HCT116 (cell line): Measurements from ENCODE around the gene DOK6. TPM values are rescaled to one million over a fixed set of nuclear protein-coding genes. Genes with fewer than 3 reads are reported as not detected.

ENCODE experiments used
- ATAC-seq: fragments of 200-7000 bp; cut with Tn5 transposase; 2 replicates; pipeline ENCODE4 v1.9.1; 2020; ENCODE audit warnings: mild to moderate bottlenecking, moderate library complexity
- BruUV-seq: library from RNA; stranded (reverse); fragments of 400-500 nt; replicated peaks from 2 replicates; lab custom pipeline; 2021; lab: Mats Ljungman, UMichigan
- CTCF ChIA-PET: fragments of 300-600 bp; sonication (Branson Sonifier 250); formaldehyde crosslinking; loops from one replicate; lab custom pipeline; 2021; ENCODE audit warnings: antibody characterized with exemption; lab: Charles Lee
- POLR2A ChIA-PET: fragments of 300-600, 350-600 bp; sonication (Branson Sonifier 250); formaldehyde crosslinking; loops from one replicate; lab custom pipeline; 2021; ENCODE audit warnings: antibody characterized with exemption; lab: Charles Lee
- RAD21 ChIA-PET, 2 experiments: fragments of 300-600 bp; sonication (Branson Sonifier 250); formaldehyde crosslinking; loops; one replicate each; lab custom pipeline; 2023; ENCODE audit warnings: low total read pairs in 2 of 2; ENCODE audit not compliant: uncharacterized antibody in 2 of 2, unreplicated experiment in 2 of 2, low non-redundant PET in 1 of 2; lab: Charles Lee
- DNase-seq: peaks from one replicate; pipeline ENCODE4 v3.0.0-alpha.2; 2010; ENCODE audit warnings: low read depth, low spot score
- H2AFZ ChIP-seq: fragments of 200-600 bp; shearing (Covaris generic), sonication (generic); 2 replicates; pipeline ENCODE4 v1.6.1; 2017; ENCODE audit warnings: low read depth, mixed run types, mixed read lengths, antibody characterized with exemption, low read length; ENCODE audit not compliant: poor library complexity, severe bottlenecking
- H3K27ac ChIP-seq: 2 replicates; pipeline ENCODE4 v1.5.1; 2012; ENCODE audit warnings: low read depth, low read length
- H3K27me3 ChIP-seq: fragments of 200-600 bp; sonication (generic); 2 replicates; pipeline ENCODE4 v1.6.1; 2016; ENCODE audit warnings: mixed run types, low read length, mixed read lengths; ENCODE audit not compliant: insufficient read depth
- H3K36me3 ChIP-seq, 2 experiments: fragments of 200-500 bp in 1 of 2; fragments of 200-600 bp in 1 of 2; sonication (Bioruptor generic) in 1 of 2; sonication (generic) in 1 of 2; 2 replicates each; pipeline versions ENCODE4 v1.5.1 to v1.6.1; 2014 to 2016; ENCODE audit warnings: low read length in 2 of 2, inconsistent platforms in 1 of 2, mixed read lengths in 1 of 2, mixed run types in 1 of 2; ENCODE audit not compliant: insufficient read depth in 2 of 2, control insufficient read depth in 1 of 2
- H3K4me1 ChIP-seq, 2 experiments: fragments of 200-600 bp in 1 of 2; sonication (generic) in 1 of 2; 2 replicates each; pipeline versions ENCODE4 v1.5.1 to v1.6.1; 2012 to 2017; ENCODE audit warnings: low read length in 2 of 2, inconsistent platforms in 1 of 2, mild to moderate bottlenecking in 1 of 2, mixed read lengths in 1 of 2, mixed run types in 1 of 2, moderate library complexity in 1 of 2; ENCODE audit not compliant: insufficient read depth in 2 of 2, control insufficient read depth in 1 of 2
- H3K4me2 ChIP-seq: fragments of 200-600 bp; sonication (generic); 2 replicates; pipeline ENCODE4 v1.6.1; 2017; ENCODE audit warnings: mixed run types, low read length, mixed read lengths
- H3K4me3 ChIP-seq, 2 experiments: fragments of 200-600 bp in 1 of 2; sonication (generic) in 1 of 2; replicated peaks in 1 of 2; 2 replicates each; pipeline ENCODE4 v1.5.1; 2011 to 2016; ENCODE audit warnings: low read length in 2 of 2, control low read depth in 1 of 2, low read depth in 1 of 2, mild to moderate bottlenecking in 1 of 2, mixed read lengths in 1 of 2, mixed run types in 1 of 2
- H3K79me2 ChIP-seq: fragments of 200-600 bp; sonication (generic); 2 replicates; pipeline ENCODE4 v1.6.1; 2017; ENCODE audit warnings: mild to moderate bottlenecking, mixed run types, low read length, moderate library complexity, mixed read lengths; ENCODE audit not compliant: insufficient read depth
- H3K9ac ChIP-seq: fragments of 200-600 bp; sonication (generic); 2 replicates; pipeline ENCODE4 v1.6.1; 2016; ENCODE audit warnings: low read length, mixed read lengths
- H3K9me2 ChIP-seq: fragments of 200-600 bp; sonication (generic), shearing (Covaris generic); 2 replicates; pipeline ENCODE4 v1.6.1; 2017; ENCODE audit warnings: mixed run types, mild to moderate bottlenecking, moderate library complexity; ENCODE audit not compliant: insufficient read depth
- H3K9me3 ChIP-seq, 2 experiments: fragments of 200-500 bp in 1 of 2; fragments of 200-600 bp in 1 of 2; sonication (Bioruptor generic) in 1 of 2; sonication (generic) in 1 of 2; 2 replicates each; pipeline ENCODE4 v1.6.1; 2014 to 2017; ENCODE audit warnings: low read length in 2 of 2, mixed read lengths in 2 of 2, inconsistent platforms in 1 of 2, low read depth in 1 of 2, mild to moderate bottlenecking in 1 of 2, mixed run types in 1 of 2, moderate library complexity in 1 of 2; ENCODE audit not compliant: control insufficient read depth in 1 of 2, insufficient read depth in 1 of 2
- H4K20me1 ChIP-seq: fragments of 200-600 bp; sonication (generic), shearing (Covaris generic); 2 replicates; pipeline ENCODE4 v1.6.1; 2017; ENCODE audit warnings: mixed run types, mild to moderate bottlenecking, moderate library complexity; ENCODE audit not compliant: insufficient read depth
- CBX3 ChIP-seq: IDR thresholded peaks from 2 replicates; pipeline ENCODE4 v1.6.1; 2012; ENCODE audit warnings: low read depth
- CTCF ChIP-seq, 3 experiments: fragments of 200-600 bp in 1 of 3; sonication (generic) in 1 of 3; IDR thresholded peaks in 2 of 3; conservative IDR thresholded peaks in 1 of 3; 2 replicates each; pipeline ENCODE4 v1.5.1; 2012 to 2017; ENCODE audit warnings: low read depth in 2 of 3, low read length in 2 of 3, antibody characterized with exemption in 1 of 3, borderline replicate concordance in 1 of 3, control low read depth in 1 of 3, mild to moderate bottlenecking in 1 of 3, mixed read lengths in 1 of 3, mixed run types in 1 of 3, moderate library complexity in 1 of 3; ENCODE audit not compliant: insufficient read depth in 1 of 3
- ELF1 ChIP-seq: IDR thresholded peaks from 2 replicates; pipeline ENCODE4 v1.6.1; 2012; ENCODE audit warnings: low read depth, borderline replicate concordance
- POLR2A ChIP-seq: IDR thresholded peaks from 2 replicates; pipeline ENCODE4 v1.7.0; 2011; ENCODE audit warnings: borderline replicate concordance; ENCODE audit not compliant: insufficient read depth, insufficient read length; ENCODE audit errors: extremely low read depth
- RAD21 ChIP-seq: IDR thresholded peaks from 2 replicates; pipeline ENCODE4 v1.6.1; 2012; ENCODE audit warnings: low read depth, mild to moderate bottlenecking
- SIN3A ChIP-seq: IDR thresholded peaks from 2 replicates; pipeline ENCODE4 v1.6.1; 2012; ENCODE audit warnings: low read depth
- SP1 ChIP-seq: IDR thresholded peaks from 2 replicates; pipeline ENCODE4 v1.6.1; 2012; ENCODE audit warnings: low read depth
- TCF7L2 ChIP-seq: IDR thresholded peaks from 2 replicates; pipeline ENCODE4 v1.7.0; 2011; ENCODE audit warnings: borderline replicate concordance, inconsistent platforms; ENCODE audit not compliant: insufficient read depth, insufficient read length; ENCODE audit errors: extremely low read depth
- YY1 ChIP-seq: IDR thresholded peaks from 2 replicates; pipeline ENCODE4 v1.6.1; 2011; ENCODE audit warnings: low read length, low read depth, moderate library complexity, mild to moderate bottlenecking; ENCODE audit not compliant: insufficient replicate concordance; ENCODE audit errors: extremely low read depth
- intact Hi-C: fragments of 100-400 bp; cut with micrococcal nuclease; formaldehyde crosslinking; loops from 2 replicates; pipeline ENCODE4 v1.10.0; 2022
- total RNA-seq: library from RNA; stranded (reverse); gene quantifications from one replicate; pipeline ENCODE4 v1.2.1, GENCODE V29; 2021; ENCODE audit not compliant: unreplicated experiment

DOK6 gene
- total RNA-seq, 1 experiment from 2014 or later, result not detected

GRCh38 chr18:69865776-69866175, 465.1 kb downstream of the DOK6 start:
- Histone ChIP-seq H3K36me3 (no peaks in the 10 kb centered on the region), H3K27ac (no peak overlapping the region), H3K9me3 (no peaks in the 10 kb centered on the region), H3K9ac (no peak overlapping the region), H3K79me2 (no peaks in the 10 kb centered on the region), H4K20me1 (no peaks in the 10 kb centered on the region), H3K4me2 (no peak overlapping the region), H2AFZ (no peak overlapping the region), H3K4me1 (no peaks in the 10 kb centered on the region), H3K9me2 (no peaks in the 10 kb centered on the region), H3K27me3 (no peaks in the 10 kb centered on the region), H3K4me3 (no peak overlapping the region)
- CTCF ChIA-PET, result no interaction called here
- POLR2A ChIA-PET, result no interaction called here
- no TSS peak for BruUV-seq
- DNase-seq (no peak), ATAC-seq (no peak)
- TF ChIP-seq YY1, result no peak
- RAD21 ChIA-PET, result no interaction called here
- intact Hi-C loops, result no loop called here

DNA sequence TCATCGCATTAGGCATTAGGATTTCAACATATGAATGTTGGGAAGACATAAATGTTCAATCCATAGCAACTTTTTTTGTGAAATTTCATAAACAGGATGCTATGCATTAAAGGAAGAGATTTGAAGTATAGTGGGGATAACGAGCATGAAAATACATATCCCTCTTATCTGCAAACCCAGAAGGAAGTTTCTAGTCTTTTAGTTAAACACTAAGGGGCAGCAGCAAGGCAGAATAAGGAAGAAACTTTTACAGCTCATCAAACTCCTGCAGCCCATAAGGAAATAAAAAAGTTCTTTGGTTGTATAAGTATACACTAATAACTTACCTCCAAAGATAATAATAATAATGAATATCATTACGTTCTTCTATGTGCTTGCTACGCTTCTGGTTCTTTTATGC, 465.5 kb downstream of the DOK6 start:
- no peak overlapping the region for H2AFZ ChIP-seq
- no TSS peak for BruUV-seq
- H3K27me3 ChIP-seq, result no peaks in the 10 kb centered on the region
- H3K9me3 ChIP-seq, result no peaks in the 10 kb centered on the region
- H3K9ac ChIP-seq, result no peak overlapping the region
- DNase-seq (no peak), ATAC-seq (no peak)
- no peak overlapping the region for H3K4me2 ChIP-seq
- POLR2A ChIA-PET, result no interaction called here
- H3K4me3 ChIP-seq, result no peak overlapping the region
- no peak overlapping the region for H3K27ac ChIP-seq
- intact Hi-C loops, result no loop called here
- CTCF ChIA-PET, result no interaction called here
- RAD21 ChIA-PET, result no interaction called here
- H3K4me1 ChIP-seq, result no peaks in the 10 kb centered on the region
- TF ChIP-seq SIN3A (no peak), CBX3 (no peak), CTCF (IDR thresholded peaks at IDR 0.05 in 2 of 3, conservative IDR thresholded peaks at IDR 0.05 in 1 of 3; ENCODE audit: borderline replicate concordance in 1 of 3, insufficient read depth in 1 of 3, low read depth in 2 of 3, low read length in 2 of 3) (no peak), TCF7L2 (no peak), SP1 (no peak), RAD21 (no peak), POLR2A (no peak), ELF1 (no peak)
- H3K36me3 ChIP-seq, result no peaks in the 10 kb centered on the region
- H4K20me1 ChIP-seq, result no peaks in the 10 kb centered on the region
- no peaks in the 10 kb centered on the region for H3K79me2 ChIP-seq
- no peaks in the 10 kb centered on the region for H3K9me2 ChIP-seq
